Measurements from ENCODE around the gene PJA1. TPM values are rescaled to one million over a fixed set of nuclear protein-coding genes. Genes with fewer than 3 reads are reported as not detected.

Gene PJA1
- polyA plus RNA-seq, 4 donors: 3.6 to 30.5 (median 9.8) TPM

- Histone ChIP-seq H3K4me1 (ENCODE audit: control insufficient read depth in 3 of 3, insufficient read depth in 2 of 3, low read depth in 1 of 3, low read length in 2 of 3) (peaks cover 0 to 16% (median 0%) of the 10 kb centered on the region in 3 donors), H3K9me3 (ENCODE audit: control insufficient read depth in 2 of 2, insufficient read depth in 1 of 2, low read depth in 1 of 2, low read length in 1 of 2) (no peaks in the 10 kb centered on the region), H3K36me3 (ENCODE audit: control insufficient read depth in 3 of 3, insufficient read depth in 2 of 3, low read depth in 1 of 3, low read length in 3 of 3) (no peaks in the 10 kb centered on the region), H3K27me3 (ENCODE audit: control insufficient read depth in 3 of 3, insufficient read depth in 3 of 3, low read length in 3 of 3) (no peaks in the 10 kb centered on the region), H3K4me3 (ENCODE audit: low read depth in 1 of 3, low read length in 3 of 3) (peak overlapping the region in 1 of 3 donors; percentile 25), H3K27ac (ENCODE audit: low read depth in 1 of 3, low read length in 2 of 3) (peak overlapping the region in 2 of 3 donors; percentile 76 to 88)
- no peak for FAIRE-seq
- 50 to 75% (median 62%) methylated on average over 10 to 11 of the region's 11 CpGs for WGBS, 3 donors
- peak in 1 of 2 donors; percentile 24 for DNase-seq
Measured at GRCh38 chrX:69137371-69138117, 27.7 kb downstream of the PJA1 start.

- FAIRE-seq (no peak), DNase-seq (peak in 1 of 2 donors; percentile 42)
- Histone ChIP-seq H3K9me3 (ENCODE audit: control insufficient read depth in 2 of 2, insufficient read depth in 1 of 2, low read depth in 1 of 2, low read length in 1 of 2) (no peaks in the 10 kb centered on the region), H3K27me3 (ENCODE audit: control insufficient read depth in 3 of 3, insufficient read depth in 3 of 3, low read length in 3 of 3) (no peaks in the 10 kb centered on the region), H3K4me3 (ENCODE audit: low read depth in 1 of 3, low read length in 3 of 3) (peak overlapping the region in 1 of 3 donors; percentile 25), H3K36me3 (ENCODE audit: control insufficient read depth in 3 of 3, insufficient read depth in 2 of 3, low read depth in 1 of 3, low read length in 3 of 3) (no peaks in the 10 kb centered on the region), H3K4me1 (ENCODE audit: control insufficient read depth in 3 of 3, insufficient read depth in 2 of 3, low read depth in 1 of 3, low read length in 2 of 3) (peaks cover 0 to 16% (median 0%) of the 10 kb centered on the region in 3 donors), H3K27ac (ENCODE audit: low read depth in 1 of 3, low read length in 2 of 3) (peak overlapping the region in 2 of 3 donors; percentile 76 to 88)
- 16 to 39% (median 31%) methylated on average over 27 to 42 of the region's 42 CpGs for WGBS, 3 donors
Measured at GRCh38 chrX:69136546-69137331, 28.5 kb downstream of the PJA1 start.

GRCh38 chrX:69133921-69134542, 31.2 kb downstream of the PJA1 start:
- no peak overlapping the region for H3K27ac ChIP-seq (ENCODE audit: low read depth in 1 of 3, low read length in 2 of 3)
- H3K4me1 ChIP-seq (ENCODE audit: control insufficient read depth in 3 of 3, insufficient read depth in 2 of 3, low read depth in 1 of 3, low read length in 2 of 3): peaks cover 0 to 16% (median 0%) of the 10 kb centered on the region in 3 donors
- peak; percentile 7 to 44 for DNase-seq
- no peak for FAIRE-seq
- H3K9me3 ChIP-seq (ENCODE audit: control insufficient read depth in 2 of 2, insufficient read depth in 1 of 2, low read depth in 1 of 2, low read length in 1 of 2): no peaks in the 10 kb centered on the region
- no peaks in the 10 kb centered on the region for H3K27me3 ChIP-seq (ENCODE audit: control insufficient read depth in 3 of 3, insufficient read depth in 3 of 3, low read length in 3 of 3)
- no peaks in the 10 kb centered on the region for H3K36me3 ChIP-seq (ENCODE audit: control insufficient read depth in 3 of 3, insufficient read depth in 2 of 3, low read depth in 1 of 3, low read length in 3 of 3)
- H3K4me3 ChIP-seq (ENCODE audit: low read depth in 1 of 3, low read length in 3 of 3): no peak overlapping the region
- WGBS, 3 donors: 15 to 29% (median 19%) methylated on average over 6 of the region's 6 CpGs

- Histone ChIP-seq H3K4me3 (ENCODE audit: low read depth in 1 of 3, low read length in 3 of 3) (no peak overlapping the region), H3K9me3 (ENCODE audit: control insufficient read depth in 2 of 2, insufficient read depth in 1 of 2, low read depth in 1 of 2, low read length in 1 of 2) (no peaks in the 10 kb centered on the region), H3K4me1 (ENCODE audit: control insufficient read depth in 3 of 3, insufficient read depth in 2 of 3, low read depth in 1 of 3, low read length in 2 of 3) (peaks cover 0 to 6% (median 0%) of the 10 kb centered on the region in 3 donors), H3K27me3 (ENCODE audit: control insufficient read depth in 3 of 3, insufficient read depth in 3 of 3, low read length in 3 of 3) (no peaks in the 10 kb centered on the region), H3K36me3 (ENCODE audit: control insufficient read depth in 3 of 3, insufficient read depth in 2 of 3, low read depth in 1 of 3, low read length in 3 of 3) (no peaks in the 10 kb centered on the region), H3K27ac (ENCODE audit: low read depth in 1 of 3, low read length in 2 of 3) (no peak overlapping the region)
- no peak for DNase-seq
- no peak for FAIRE-seq
- WGBS, 3 donors: 64 to 84% (median 75%) methylated on average over 5 of the region's 5 CpGs
Measured at GRCh38 chrX:69131886-69132285, 33.4 kb downstream of the PJA1 start.

- WGBS, 3 donors: 53 to 86% (median 74%) methylated on average over 2 of the region's 2 CpGs
- no peak for FAIRE-seq
Measured at GRCh38 chrX:69130439-69130838, 34.8 kb downstream of the PJA1 start.

GRCh38 chrX:69128588-69128987, 36.7 kb downstream of the PJA1 start:
- no peaks in the 10 kb centered on the region for H3K9me3 ChIP-seq (ENCODE audit: control insufficient read depth in 2 of 2, insufficient read depth in 1 of 2, low read depth in 1 of 2, low read length in 1 of 2)
- FAIRE-seq (no peak), DNase-seq (peak in 1 of 2 donors; percentile 8)
- H3K27ac ChIP-seq (ENCODE audit: low read depth in 1 of 3, low read length in 2 of 3): no peak overlapping the region
- no peak overlapping the region for H3K4me3 ChIP-seq (ENCODE audit: low read depth in 1 of 3, low read length in 3 of 3)
- H3K36me3 ChIP-seq (ENCODE audit: control insufficient read depth in 3 of 3, insufficient read depth in 2 of 3, low read depth in 1 of 3, low read length in 3 of 3): no peaks in the 10 kb centered on the region
- 11 to 52% (median 15%) methylated on average over 22 to 34 of the region's 34 CpGs for WGBS, 3 donors
- no peaks in the 10 kb centered on the region for H3K27me3 ChIP-seq (ENCODE audit: control insufficient read depth in 3 of 3, insufficient read depth in 3 of 3, low read length in 3 of 3)
- H3K4me1 ChIP-seq (ENCODE audit: control insufficient read depth in 3 of 3, insufficient read depth in 2 of 3, low read depth in 1 of 3, low read length in 2 of 3): no peaks in the 10 kb centered on the region

More at GRCh38 chrX:69130439-69130838, 34.8 kb downstream of the PJA1 start:
- Histone ChIP-seq H3K27me3 (ENCODE audit: control insufficient read depth in 3 of 3, insufficient read depth in 3 of 3, low read length in 3 of 3) (no peaks in the 10 kb centered on the region), H3K27ac (ENCODE audit: low read depth in 1 of 3, low read length in 2 of 3) (no peak overlapping the region), H3K36me3 (ENCODE audit: control insufficient read depth in 3 of 3, insufficient read depth in 2 of 3, low read depth in 1 of 3, low read length in 3 of 3) (no peaks in the 10 kb centered on the region), H3K4me3 (ENCODE audit: low read depth in 1 of 3, low read length in 3 of 3) (no peak overlapping the region), H3K4me1 (ENCODE audit: control insufficient read depth in 3 of 3, insufficient read depth in 2 of 3, low read depth in 1 of 3, low read length in 2 of 3) (no peaks in the 10 kb centered on the region), H3K9me3 (ENCODE audit: control insufficient read depth in 2 of 2, insufficient read depth in 1 of 2, low read depth in 1 of 2, low read length in 1 of 2) (no peaks in the 10 kb centered on the region)
- DNase-seq: no peak

GRCh38 chrX:69127466-69127865, 37.8 kb downstream of the PJA1 start:
- FAIRE-seq (no peak), DNase-seq (no peak)
- WGBS, 3 donors: 79 to 92% (median 83%) methylated on average over 3 of the region's 3 CpGs
- H3K36me3 ChIP-seq (ENCODE audit: control insufficient read depth in 3 of 3, insufficient read depth in 2 of 3, low read depth in 1 of 3, low read length in 3 of 3): no peaks in the 10 kb centered on the region
- H3K4me3 ChIP-seq (ENCODE audit: low read depth in 1 of 3, low read length in 3 of 3): no peak overlapping the region
- H3K27ac ChIP-seq (ENCODE audit: low read depth in 1 of 3, low read length in 2 of 3): no peak overlapping the region
- no peaks in the 10 kb centered on the region for H3K27me3 ChIP-seq (ENCODE audit: control insufficient read depth in 3 of 3, insufficient read depth in 3 of 3, low read length in 3 of 3)
- H3K4me1 ChIP-seq (ENCODE audit: control insufficient read depth in 3 of 3, insufficient read depth in 2 of 3, low read depth in 1 of 3, low read length in 2 of 3): no peaks in the 10 kb centered on the region
- H3K9me3 ChIP-seq (ENCODE audit: control insufficient read depth in 2 of 2, insufficient read depth in 1 of 2, low read depth in 1 of 2, low read length in 1 of 2): no peaks in the 10 kb centered on the region

- H3K27ac ChIP-seq (ENCODE audit: low read depth in 1 of 3, low read length in 2 of 3): no peak overlapping the region
- no peaks in the 10 kb centered on the region for H3K36me3 ChIP-seq (ENCODE audit: control insufficient read depth in 3 of 3, insufficient read depth in 2 of 3, low read depth in 1 of 3, low read length in 3 of 3)
- DNase-seq: no peak
- no peaks in the 10 kb centered on the region for H3K4me1 ChIP-seq (ENCODE audit: control insufficient read depth in 3 of 3, insufficient read depth in 2 of 3, low read depth in 1 of 3, low read length in 2 of 3)
- no peaks in the 10 kb centered on the region for H3K27me3 ChIP-seq (ENCODE audit: control insufficient read depth in 3 of 3, insufficient read depth in 3 of 3, low read length in 3 of 3)
- no peak overlapping the region for H3K4me3 ChIP-seq (ENCODE audit: low read depth in 1 of 3, low read length in 3 of 3)
- 67 to 77% (median 73%) methylated on average over 5 of the region's 5 CpGs for WGBS, 3 donors
- no peaks in the 10 kb centered on the region for H3K9me3 ChIP-seq (ENCODE audit: control insufficient read depth in 2 of 2, insufficient read depth in 1 of 2, low read depth in 1 of 2, low read length in 1 of 2)
- no peak for FAIRE-seq
Measured at GRCh38 chrX:69126642-69127041, 38.6 kb downstream of the PJA1 start.
